HG03521 (cell line): ENCODE measurements around the gene SMG1.
"Not testable (repeated sequence)": the region's sequence is repeated elsewhere in the genome, so short reads cannot be mapped to it uniquely, and the experiment has no call there.

Experiments used
- ATAC-seq: cut with Tn5 transposase; IDR thresholded peaks from one replicate; pipeline ENCODE4 v1.9.1; 2021; ENCODE audit warnings: mild to moderate bottlenecking, moderate library complexity; ENCODE audit not compliant: unreplicated experiment

SMG1 gene

GRCh38 chr16:18772171-18772570 is 154.0 kb downstream of the SMG1 start:
- not testable (repeated sequence) for ATAC-seq

GRCh38 chr16:18770336-18770962 is 155.8 kb downstream of the SMG1 start:
- ATAC-seq = not testable (repeated sequence)

GRCh38 chr16:18767217-18767616 is 159.0 kb downstream of the SMG1 start:
- ATAC-seq = peak; percentile 51

GRCh38 chr16:18762713-18763112 is 163.5 kb downstream of the SMG1 start:
- ATAC-seq = peak; percentile 41

GRCh38 chr16:18759598-18760520 is 166.3 kb downstream of the SMG1 start:
- peak; percentile 65 for ATAC-seq

GRCh38 chr16:18757960-18758660 is 168.1 kb downstream of the SMG1 start:
- ATAC-seq = not testable (repeated sequence)

- ATAC-seq = not testable (repeated sequence)
Measured at GRCh38 chr16:18756639-18757038, 169.6 kb downstream of the SMG1 start.
